ENCODE measurements around the gene MAPKAP1.

MAPKAP1 gene

DNA sequence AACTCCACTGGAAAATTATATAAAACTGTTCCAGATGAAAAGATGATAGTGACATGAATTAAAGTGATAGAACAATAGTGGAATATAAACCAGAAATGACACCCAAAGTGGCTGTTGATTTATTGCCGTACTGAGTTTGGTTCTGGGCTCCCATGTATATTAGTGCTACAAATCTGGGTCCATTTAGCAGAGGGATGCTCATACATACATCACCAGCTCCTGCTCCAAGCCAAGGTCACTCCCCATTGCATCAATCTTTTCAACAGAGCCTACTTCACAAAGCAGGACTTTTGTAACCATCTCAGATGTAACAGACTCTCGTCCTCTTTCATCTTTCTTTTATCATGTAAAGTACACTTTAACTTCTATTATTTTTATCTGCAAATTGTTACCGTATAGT is 236.8 kb downstream of the MAPKAP1 start:
- Histone ChIP-seq H3K27me3 (ENCODE audit: control insufficient read depth, low read length) (no peaks in the 10 kb centered on the region), H3K9me2 (replicated peaks; ENCODE audit: control insufficient read depth, low read length) (no peaks in the 10 kb centered on the region), H4K20me1 (ENCODE audit: control insufficient read depth, insufficient read depth, low read depth, low read length) (no peaks in the 10 kb centered on the region), H3K79me2 (ENCODE audit: control insufficient read depth, low read length) (no peaks in the 10 kb centered on the region), H3K4me1 (ENCODE audit: control insufficient read depth, low read length) (no peaks in the 10 kb centered on the region), H3K4me3 (ENCODE audit: low read length) (no peak overlapping the region), H3K27ac (ENCODE audit: low read depth, low read length) (no peak overlapping the region), H3K9me3 (ENCODE audit: control insufficient read depth, insufficient read depth, low read length) (no peaks in the 10 kb centered on the region), H3F3A (ENCODE audit: control insufficient read depth, insufficient read depth) (no peaks in the 10 kb centered on the region), H3K4me2 (ENCODE audit: low read length) (no peak overlapping the region), H3K36me3 (ENCODE audit: control insufficient read depth, low read length) (no peaks in the 10 kb centered on the region)
- TF ChIP-seq EZH2phosphoT487 (IDR thresholded peaks at IDR 0.05; ENCODE audit: borderline replicate concordance, low read length) = no peak
- TF ChIP-seq, protein P1, sequence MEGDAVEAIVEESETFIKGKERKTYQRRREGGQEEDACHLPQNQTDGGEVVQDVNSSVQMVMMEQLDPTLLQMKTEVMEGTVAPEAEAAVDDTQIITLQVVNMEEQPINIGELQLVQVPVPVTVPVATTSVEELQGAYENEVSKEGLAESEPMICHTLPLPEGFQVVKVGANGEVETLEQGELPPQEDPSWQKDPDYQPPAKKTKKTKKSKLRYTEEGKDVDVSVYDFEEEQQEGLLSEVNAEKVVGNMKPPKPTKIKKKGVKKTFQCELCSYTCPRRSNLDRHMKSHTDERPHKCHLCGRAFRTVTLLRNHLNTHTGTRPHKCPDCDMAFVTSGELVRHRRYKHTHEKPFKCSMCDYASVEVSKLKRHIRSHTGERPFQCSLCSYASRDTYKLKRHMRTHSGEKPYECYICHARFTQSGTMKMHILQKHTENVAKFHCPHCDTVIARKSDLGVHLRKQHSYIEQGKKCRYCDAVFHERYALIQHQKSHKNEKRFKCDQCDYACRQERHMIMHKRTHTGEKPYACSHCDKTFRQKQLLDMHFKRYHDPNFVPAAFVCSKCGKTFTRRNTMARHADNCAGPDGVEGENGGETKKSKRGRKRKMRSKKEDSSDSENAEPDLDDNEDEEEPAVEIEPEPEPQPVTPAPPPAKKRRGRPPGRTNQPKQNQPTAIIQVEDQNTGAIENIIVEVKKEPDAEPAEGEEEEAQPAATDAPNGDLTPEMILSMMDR (IDR thresholded peaks at IDR 0.05; ENCODE audit: low read depth, low read length, poor library complexity, severe bottlenecking) = no peak

DNA sequence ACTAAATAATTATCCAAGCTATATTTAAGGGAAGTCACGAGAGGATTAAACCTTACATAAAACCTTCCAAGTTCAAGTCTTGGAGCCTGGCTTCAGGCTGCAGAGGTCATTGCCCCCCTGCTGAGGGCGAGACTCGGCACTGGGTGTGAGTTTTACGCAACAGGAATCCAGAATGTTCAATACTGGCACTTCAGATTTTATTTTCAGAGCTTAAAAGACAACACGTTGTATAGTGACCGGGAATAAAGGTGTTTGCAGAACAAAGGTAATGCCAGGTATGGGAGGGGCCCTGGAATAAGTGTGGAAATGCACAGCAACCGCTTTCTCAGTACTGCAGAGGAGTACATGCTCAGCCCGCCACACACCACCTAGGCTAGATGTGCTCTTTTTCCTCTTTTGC is 238.4 kb downstream of the MAPKAP1 start:
- no peaks in the 10 kb centered on the region for H3K9me3 ChIP-seq (ENCODE audit: control insufficient read depth, insufficient read depth, low read length)
- H3K4me2 ChIP-seq (ENCODE audit: low read length) = no peak overlapping the region
- H4K20me1 ChIP-seq (ENCODE audit: control insufficient read depth, insufficient read depth, low read depth, low read length) = no peaks in the 10 kb centered on the region
- H3K27me3 ChIP-seq (ENCODE audit: control insufficient read depth, low read length) = no peaks in the 10 kb centered on the region
- no peak overlapping the region for H3K4me3 ChIP-seq (ENCODE audit: low read length)
- H3K4me1 ChIP-seq (ENCODE audit: control insufficient read depth, low read length) = no peaks in the 10 kb centered on the region
- H3K9me2 ChIP-seq (replicated peaks; ENCODE audit: control insufficient read depth, low read length) = no peaks in the 10 kb centered on the region
- H3K27ac ChIP-seq (ENCODE audit: low read depth, low read length) = no peak overlapping the region
- H3F3A ChIP-seq (ENCODE audit: control insufficient read depth, insufficient read depth) = no peaks in the 10 kb centered on the region
- H3K79me2 ChIP-seq (ENCODE audit: control insufficient read depth, low read length) = no peaks in the 10 kb centered on the region
- H3K36me3 ChIP-seq (ENCODE audit: control insufficient read depth, low read length) = no peaks in the 10 kb centered on the region
- no peak for TF ChIP-seq EZH2phosphoT487 (IDR thresholded peaks at IDR 0.05; ENCODE audit: borderline replicate concordance, low read length)
- TF ChIP-seq, protein P1 (IDR thresholded peaks at IDR 0.05; ENCODE audit: low read depth, low read length, poor library complexity, severe bottlenecking) = no peak

DNA sequence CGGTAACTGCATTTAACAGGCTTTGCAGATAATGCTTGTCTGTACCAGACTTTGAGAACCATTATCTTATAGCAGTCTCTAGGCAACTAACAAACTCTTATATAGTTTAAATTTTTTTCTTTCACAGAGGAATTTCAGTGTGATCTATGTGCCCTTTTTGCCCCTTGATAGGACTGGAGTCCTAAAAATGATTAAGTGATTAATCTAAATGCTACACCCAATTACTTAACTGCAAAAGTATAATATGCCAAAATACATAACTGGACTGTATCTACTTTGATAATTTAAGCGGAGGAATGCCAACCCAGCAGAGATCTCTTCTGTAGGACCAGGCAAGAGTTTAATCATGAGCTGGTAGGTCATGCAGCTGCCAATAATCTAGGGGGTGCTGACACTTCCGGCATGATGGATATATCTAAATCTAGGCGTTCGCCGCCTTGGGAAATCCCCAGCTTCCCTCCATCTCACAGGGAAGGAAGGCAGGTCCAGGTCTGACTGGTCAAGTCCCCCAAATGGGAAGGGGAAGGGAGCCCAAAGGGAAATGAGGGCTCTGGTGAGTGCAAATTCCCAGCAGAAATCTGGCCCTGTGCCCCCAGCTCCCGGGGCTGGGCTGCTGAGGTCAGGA is 239.8 kb downstream of the MAPKAP1 start:
- no peak overlapping the region for H3K4me2 ChIP-seq (ENCODE audit: low read length)
- H3K27me3 ChIP-seq (ENCODE audit: control insufficient read depth, low read length) = no peaks in the 10 kb centered on the region
- TF ChIP-seq, protein P1 (IDR thresholded peaks at IDR 0.05; ENCODE audit: low read depth, low read length, poor library complexity, severe bottlenecking) = no peak
- TF ChIP-seq EZH2phosphoT487 (IDR thresholded peaks at IDR 0.05; ENCODE audit: borderline replicate concordance, low read length) = no peak
- no peak overlapping the region for H3K4me3 ChIP-seq (ENCODE audit: low read length)
- no peaks in the 10 kb centered on the region for H3K9me3 ChIP-seq (ENCODE audit: control insufficient read depth, insufficient read depth, low read length)
- H3K27ac ChIP-seq (ENCODE audit: low read depth, low read length) = no peak overlapping the region
- H3K79me2 ChIP-seq (ENCODE audit: control insufficient read depth, low read length) = no peaks in the 10 kb centered on the region
- H4K20me1 ChIP-seq (ENCODE audit: control insufficient read depth, insufficient read depth, low read depth, low read length) = no peaks in the 10 kb centered on the region
- no peaks in the 10 kb centered on the region for H3K9me2 ChIP-seq (replicated peaks; ENCODE audit: control insufficient read depth, low read length)
- no peaks in the 10 kb centered on the region for H3F3A ChIP-seq (ENCODE audit: control insufficient read depth, insufficient read depth)
- no peaks in the 10 kb centered on the region for H3K36me3 ChIP-seq (ENCODE audit: control insufficient read depth, low read length)
- H3K4me1 ChIP-seq (ENCODE audit: control insufficient read depth, low read length) = no peaks in the 10 kb centered on the region
